Measurements from ENCODE around the gene ZIM2.

The ZIM2 gene

DNA sequence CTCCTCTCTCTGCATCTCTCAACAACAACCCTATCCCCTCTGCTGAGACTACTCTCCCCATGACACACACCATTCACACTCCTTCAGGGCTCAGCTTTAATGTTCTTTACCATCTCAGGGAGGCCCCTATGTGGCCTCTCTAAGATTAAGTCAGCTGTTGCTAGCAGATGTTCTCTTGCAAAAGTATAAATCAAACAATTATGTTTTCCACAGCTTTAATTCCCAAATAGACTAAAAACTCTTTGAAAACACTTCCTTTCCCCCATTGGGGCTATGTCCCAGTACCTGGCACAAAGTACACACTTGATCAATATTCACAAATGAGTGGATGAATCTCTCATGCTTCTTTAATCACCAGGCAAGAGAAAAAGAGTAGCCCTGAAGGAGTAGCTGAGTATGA, 5.1 kb downstream of the ZIM2 start:
- H3K4me1 ChIP-seq (ENCODE audit: control insufficient read depth, insufficient read depth, low read length) = no peaks in the 10 kb centered on the region
- no peak overlapping the region for H3K4me3 ChIP-seq (ENCODE audit: low read depth, low read length)
- H3K36me3 ChIP-seq (ENCODE audit: control insufficient read depth in 2 of 2, insufficient read depth in 1 of 2, low read length in 2 of 2) = no peaks in the 10 kb centered on the region
- H3K9me3 ChIP-seq (ENCODE audit: control insufficient read depth, insufficient read depth, low read depth, low read length) = no peaks in the 10 kb centered on the region; the same call in 1 of the 2 replicates
- ChIA-PET CTCF (interaction anchor here (0.7 kb wide), 1 partner anchor 25 kb away, joined by 5 read pairs; no protein-coding TSS in a partner anchor), POLR2A (no interaction called here)
- no peak overlapping the region for H3K27ac ChIP-seq (ENCODE audit: extremely low read depth, low read depth, low read length)
- TF ChIP-seq REPIN1 (tag by site-specific recombination; IDR thresholded peaks at IDR 0.05; ENCODE audit: low read depth) (no peak), ZNF558 (tag by site-specific recombination; IDR thresholded peaks at IDR 0.05) (no peak), ZBTB17 (tag by site-specific recombination; IDR thresholded peaks at IDR 0.05) (no peak), TCF7L2 (IDR thresholded peaks at IDR 0.05; ENCODE audit: borderline replicate concordance, low read depth, low read length) (no peak), ZNF214 (tag by site-specific recombination; IDR thresholded peaks at IDR 0.05; ENCODE audit: borderline replicate concordance) (no peak)
- TF ChIP-seq, protein P1, sequence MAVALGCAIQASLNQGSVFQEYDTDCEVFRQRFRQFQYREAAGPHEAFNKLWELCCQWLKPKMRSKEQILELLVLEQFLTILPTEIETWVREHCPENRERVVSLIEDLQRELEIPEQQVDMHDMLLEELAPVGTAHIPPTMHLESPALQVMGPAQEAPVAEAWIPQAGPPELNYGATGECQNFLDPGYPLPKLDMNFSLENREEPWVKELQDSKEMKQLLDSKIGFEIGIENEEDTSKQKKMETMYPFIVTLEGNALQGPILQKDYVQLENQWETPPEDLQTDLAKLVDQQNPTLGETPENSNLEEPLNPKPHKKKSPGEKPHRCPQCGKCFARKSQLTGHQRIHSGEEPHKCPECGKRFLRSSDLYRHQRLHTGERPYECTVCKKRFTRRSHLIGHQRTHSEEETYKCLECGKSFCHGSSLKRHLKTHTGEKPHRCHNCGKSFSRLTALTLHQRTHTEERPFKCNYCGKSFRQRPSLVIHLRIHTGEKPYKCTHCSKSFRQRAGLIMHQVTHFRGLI (tag by site-specific recombination; IDR thresholded peaks at IDR 0.05) = no peak

DNA sequence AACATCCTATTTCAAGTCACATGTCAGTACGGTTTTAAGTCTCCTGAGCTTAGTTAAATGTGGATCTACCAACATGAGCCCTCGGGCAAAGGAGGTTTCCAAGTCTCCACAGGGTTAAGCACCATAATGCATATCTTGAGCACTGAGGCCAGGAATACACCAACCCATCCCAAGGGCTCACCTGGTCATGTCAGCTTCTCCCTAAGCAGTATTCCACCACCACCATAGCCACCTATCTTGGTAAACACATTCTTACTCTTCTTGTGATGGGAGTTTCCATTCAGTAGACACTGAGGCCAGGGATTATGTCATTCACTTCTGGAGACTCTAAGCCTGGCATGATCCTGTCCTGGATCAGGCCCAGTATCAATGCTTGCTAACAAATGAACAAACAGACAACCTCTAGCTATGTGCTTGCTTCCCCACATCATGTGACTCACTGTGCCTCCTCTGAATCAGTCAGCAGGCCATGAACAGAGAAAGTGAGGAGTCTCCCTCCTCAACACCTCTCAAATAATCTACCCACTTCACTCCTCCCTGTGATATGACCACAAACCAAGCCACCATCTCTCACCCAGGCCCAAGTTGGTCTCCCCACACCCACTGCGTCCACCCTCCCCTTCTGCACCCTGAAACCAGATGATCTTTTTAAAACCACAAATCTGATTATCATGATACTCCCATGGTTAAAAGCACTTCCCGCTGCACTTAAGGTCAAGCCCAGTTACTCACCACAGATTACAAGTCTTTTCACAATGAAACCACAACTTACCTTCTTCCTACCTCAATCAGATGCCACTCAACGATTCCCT, 5.8 kb downstream of the ZIM2 start:
- H3K9me3 ChIP-seq (ENCODE audit: control insufficient read depth, insufficient read depth, low read depth, low read length) = no peaks in the 10 kb centered on the region; the same call in 1 of the 2 replicates
- no peaks in the 10 kb centered on the region for H3K4me1 ChIP-seq (ENCODE audit: control insufficient read depth, insufficient read depth, low read length)
- H3K36me3 ChIP-seq (ENCODE audit: control insufficient read depth in 2 of 2, insufficient read depth in 1 of 2, low read length in 2 of 2) = no peaks in the 10 kb centered on the region
- CTCF ChIA-PET = interaction anchor here (0.7 kb wide), 1 partner anchor 25 kb away, joined by 5 read pairs; no protein-coding TSS in a partner anchor
- no peak overlapping the region for H3K27ac ChIP-seq (ENCODE audit: extremely low read depth, low read depth, low read length)
- H3K4me3 ChIP-seq (ENCODE audit: low read depth, low read length) = no peak overlapping the region
- POLR2A ChIA-PET = no interaction called here
- TF ChIP-seq ZNF132 (tag by site-specific recombination; IDR thresholded peaks at IDR 0.05; ENCODE audit: borderline replicate concordance) = no peak
- TF ChIP-seq KLF16 (tag by site-specific recombination; IDR thresholded peaks at IDR 0.05) = no peak
- no peak for TF ChIP-seq GLIS2 (tag by site-specific recombination; IDR thresholded peaks at IDR 0.05)
- TF ChIP-seq ZNF561 (tag by site-specific recombination; IDR thresholded peaks at IDR 0.05; ENCODE audit: borderline replicate concordance) = no peak
- no peak for TF ChIP-seq ZNF121 (tag by site-specific recombination; IDR thresholded peaks at IDR 0.05)
- no peak for TF ChIP-seq REPIN1 (tag by site-specific recombination; IDR thresholded peaks at IDR 0.05; ENCODE audit: low read depth)

DNA sequence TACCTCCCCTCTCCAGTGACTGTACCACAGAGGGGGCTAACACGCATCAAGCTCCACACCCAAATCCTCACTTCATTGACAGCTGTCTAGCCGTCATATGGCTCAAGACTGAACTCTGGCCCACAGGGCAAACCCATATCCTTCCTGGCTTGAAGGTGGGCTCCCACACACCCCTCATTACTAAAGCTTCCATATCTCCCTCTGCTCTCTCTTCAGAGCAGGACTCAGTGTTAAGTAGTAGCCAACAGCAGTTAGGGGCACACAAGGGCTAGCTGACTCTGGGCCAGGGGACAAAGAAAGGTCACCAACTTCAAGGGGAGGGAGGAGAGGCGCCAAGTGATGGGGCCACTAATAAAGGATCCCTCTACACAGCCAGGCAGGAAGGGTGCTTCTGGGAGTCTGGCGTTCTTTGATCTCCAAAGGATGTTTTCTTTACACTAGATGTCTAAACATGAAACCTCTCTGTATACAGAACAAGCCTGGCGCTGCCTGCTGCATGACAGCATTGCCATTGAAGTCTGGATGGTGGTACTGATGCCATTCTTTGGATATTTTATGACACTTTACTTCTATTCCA, 8.1 kb downstream of the ZIM2 start:
- CTCF ChIA-PET = no interaction called here
- no peaks in the 10 kb centered on the region; the same call in 1 of the 2 replicates for H3K9me3 ChIP-seq (ENCODE audit: control insufficient read depth, insufficient read depth, low read depth, low read length)
- TF ChIP-seq ZNF626 (tag by site-specific recombination; IDR thresholded peaks at IDR 0.05) = no peak
- TF ChIP-seq, protein P2, sequence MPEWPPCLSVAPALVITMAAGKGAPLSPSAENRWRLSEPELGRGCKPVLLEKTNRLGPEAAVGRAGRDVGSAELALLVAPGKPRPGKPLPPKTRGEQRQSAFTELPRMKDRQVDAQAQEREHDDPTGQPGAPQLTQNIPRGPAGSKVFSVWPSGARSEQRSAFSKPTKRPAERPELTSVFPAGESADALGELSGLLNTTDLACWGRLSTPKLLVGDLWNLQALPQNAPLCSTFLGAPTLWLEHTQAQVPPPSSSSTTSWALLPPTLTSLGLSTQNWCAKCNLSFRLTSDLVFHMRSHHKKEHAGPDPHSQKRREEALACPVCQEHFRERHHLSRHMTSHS (tag by site-specific recombination; IDR thresholded peaks at IDR 0.05) = no peak
- no peak for TF ChIP-seq ZNF530 (tag by site-specific recombination; IDR thresholded peaks at IDR 0.05; ENCODE audit: low read depth)
- no peak for TF ChIP-seq ZNF777 (tag by site-specific recombination; IDR thresholded peaks at IDR 0.05; ENCODE audit: borderline replicate concordance)
- no peak for TF ChIP-seq TRIM28 (IDR thresholded peaks at IDR 0.05; ENCODE audit: borderline replicate concordance, low read length)
- TF ChIP-seq ZBTB21 (tag by site-specific recombination; IDR thresholded peaks at IDR 0.05) = no peak
- TF ChIP-seq, protein P3, sequence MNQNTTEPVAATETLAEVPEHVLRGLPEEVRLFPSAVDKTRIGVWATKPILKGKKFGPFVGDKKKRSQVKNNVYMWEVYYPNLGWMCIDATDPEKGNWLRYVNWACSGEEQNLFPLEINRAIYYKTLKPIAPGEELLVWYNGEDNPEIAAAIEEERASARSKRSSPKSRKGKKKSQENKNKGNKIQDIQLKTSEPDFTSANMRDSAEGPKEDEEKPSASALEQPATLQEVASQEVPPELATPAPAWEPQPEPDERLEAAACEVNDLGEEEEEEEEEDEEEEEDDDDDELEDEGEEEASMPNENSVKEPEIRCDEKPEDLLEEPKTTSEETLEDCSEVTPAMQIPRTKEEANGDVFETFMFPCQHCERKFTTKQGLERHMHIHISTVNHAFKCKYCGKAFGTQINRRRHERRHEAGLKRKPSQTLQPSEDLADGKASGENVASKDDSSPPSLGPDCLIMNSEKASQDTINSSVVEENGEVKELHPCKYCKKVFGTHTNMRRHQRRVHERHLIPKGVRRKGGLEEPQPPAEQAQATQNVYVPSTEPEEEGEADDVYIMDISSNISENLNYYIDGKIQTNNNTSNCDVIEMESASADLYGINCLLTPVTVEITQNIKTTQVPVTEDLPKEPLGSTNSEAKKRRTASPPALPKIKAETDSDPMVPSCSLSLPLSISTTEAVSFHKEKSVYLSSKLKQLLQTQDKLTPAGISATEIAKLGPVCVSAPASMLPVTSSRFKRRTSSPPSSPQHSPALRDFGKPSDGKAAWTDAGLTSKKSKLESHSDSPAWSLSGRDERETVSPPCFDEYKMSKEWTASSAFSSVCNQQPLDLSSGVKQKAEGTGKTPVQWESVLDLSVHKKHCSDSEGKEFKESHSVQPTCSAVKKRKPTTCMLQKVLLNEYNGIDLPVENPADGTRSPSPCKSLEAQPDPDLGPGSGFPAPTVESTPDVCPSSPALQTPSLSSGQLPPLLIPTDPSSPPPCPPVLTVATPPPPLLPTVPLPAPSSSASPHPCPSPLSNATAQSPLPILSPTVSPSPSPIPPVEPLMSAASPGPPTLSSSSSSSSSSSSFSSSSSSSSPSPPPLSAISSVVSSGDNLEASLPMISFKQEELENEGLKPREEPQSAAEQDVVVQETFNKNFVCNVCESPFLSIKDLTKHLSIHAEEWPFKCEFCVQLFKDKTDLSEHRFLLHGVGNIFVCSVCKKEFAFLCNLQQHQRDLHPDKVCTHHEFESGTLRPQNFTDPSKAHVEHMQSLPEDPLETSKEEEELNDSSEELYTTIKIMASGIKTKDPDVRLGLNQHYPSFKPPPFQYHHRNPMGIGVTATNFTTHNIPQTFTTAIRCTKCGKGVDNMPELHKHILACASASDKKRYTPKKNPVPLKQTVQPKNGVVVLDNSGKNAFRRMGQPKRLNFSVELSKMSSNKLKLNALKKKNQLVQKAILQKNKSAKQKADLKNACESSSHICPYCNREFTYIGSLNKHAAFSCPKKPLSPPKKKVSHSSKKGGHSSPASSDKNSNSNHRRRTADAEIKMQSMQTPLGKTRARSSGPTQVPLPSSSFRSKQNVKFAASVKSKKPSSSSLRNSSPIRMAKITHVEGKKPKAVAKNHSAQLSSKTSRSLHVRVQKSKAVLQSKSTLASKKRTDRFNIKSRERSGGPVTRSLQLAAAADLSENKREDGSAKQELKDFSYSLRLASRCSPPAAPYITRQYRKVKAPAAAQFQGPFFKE (tag by site-specific recombination; IDR thresholded peaks at IDR 0.05; ENCODE audit: borderline replicate concordance) = no peak
- no peak for TF ChIP-seq ZNF747 (tag by site-specific recombination; IDR thresholded peaks at IDR 0.05)
- TF ChIP-seq, protein P4, sequence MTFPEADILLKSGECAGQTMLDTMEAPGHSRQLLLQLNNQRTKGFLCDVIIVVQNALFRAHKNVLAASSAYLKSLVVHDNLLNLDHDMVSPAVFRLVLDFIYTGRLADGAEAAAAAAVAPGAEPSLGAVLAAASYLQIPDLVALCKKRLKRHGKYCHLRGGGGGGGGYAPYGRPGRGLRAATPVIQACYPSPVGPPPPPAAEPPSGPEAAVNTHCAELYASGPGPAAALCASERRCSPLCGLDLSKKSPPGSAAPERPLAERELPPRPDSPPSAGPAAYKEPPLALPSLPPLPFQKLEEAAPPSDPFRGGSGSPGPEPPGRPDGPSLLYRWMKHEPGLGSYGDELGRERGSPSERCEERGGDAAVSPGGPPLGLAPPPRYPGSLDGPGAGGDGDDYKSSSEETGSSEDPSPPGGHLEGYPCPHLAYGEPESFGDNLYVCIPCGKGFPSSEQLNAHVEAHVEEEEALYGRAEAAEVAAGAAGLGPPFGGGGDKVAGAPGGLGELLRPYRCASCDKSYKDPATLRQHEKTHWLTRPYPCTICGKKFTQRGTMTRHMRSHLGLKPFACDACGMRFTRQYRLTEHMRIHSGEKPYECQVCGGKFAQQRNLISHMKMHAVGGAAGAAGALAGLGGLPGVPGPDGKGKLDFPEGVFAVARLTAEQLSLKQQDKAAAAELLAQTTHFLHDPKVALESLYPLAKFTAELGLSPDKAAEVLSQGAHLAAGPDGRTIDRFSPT (tag by site-specific recombination; IDR thresholded peaks at IDR 0.05) = no peak

More for the DNA sequence above, 8.1 kb downstream of the ZIM2 start:
- Histone ChIP-seq H3K4me1 (ENCODE audit: control insufficient read depth, insufficient read depth, low read length) (no peaks in the 10 kb centered on the region), H3K27ac (ENCODE audit: extremely low read depth, low read depth, low read length) (no peak overlapping the region), H3K36me3 (ENCODE audit: control insufficient read depth in 2 of 2, insufficient read depth in 1 of 2, low read length in 2 of 2) (no peaks in the 10 kb centered on the region), H3K4me3 (ENCODE audit: low read depth, low read length) (no peak overlapping the region)
- POLR2A ChIA-PET = no interaction called here
